NCI-H1694 (cell line): ENCODE measurements around the gene SLC5A1.
"Not testable (repeated sequence)": the region's sequence is repeated elsewhere in the genome, so short reads cannot be mapped to it uniquely, and the experiment has no call there.

Source experiments
- DNase-seq: peaks from one replicate; lab custom pipeline; 2025; lab: John Stamatoyannopoulos, UW

Gene SLC5A1

GRCh38 chr22:32088084-32088483, 45.0 kb downstream of the SLC5A1 start:
- DNase-seq: no peak

- DNase-seq: no peak
These were observed 54.0 kb downstream of the SLC5A1 start for GRCh38 chr22:32097018-32097417.

GRCh38 chr22:32097881-32098499, 54.9 kb downstream of the SLC5A1 start:
- no peak for DNase-seq

- no peak for DNase-seq
These were observed 57.6 kb downstream of the SLC5A1 start for GRCh38 chr22:32100711-32101110.

- DNase-seq: peak; percentile 15
These were observed 60.7 kb downstream of the SLC5A1 start for GRCh38 chr22:32103658-32104315.

GRCh38 chr22:32106930-32107329, 63.9 kb downstream of the SLC5A1 start:
- DNase-seq: no peak

- DNase-seq: no peak
These were observed 69.3 kb downstream of the SLC5A1 start for GRCh38 chr22:32112380-32112779.

- no peak for DNase-seq
These were observed 76.6 kb downstream of the SLC5A1 start for GRCh38 chr22:32119568-32120235.

- DNase-seq: no peak
These were observed 77.5 kb downstream of the SLC5A1 start for GRCh38 chr22:32120603-32121002.

- no peak for DNase-seq
These were observed 79.8 kb downstream of the SLC5A1 start for GRCh38 chr22:32122899-32123298.

- no peak for DNase-seq
These were observed 80.6 kb downstream of the SLC5A1 start for GRCh38 chr22:32123657-32124056.

GRCh38 chr22:32127904-32128303, 84.8 kb downstream of the SLC5A1 start:
- no peak for DNase-seq

GRCh38 chr22:32130464-32130863, 87.4 kb downstream of the SLC5A1 start:
- no peak for DNase-seq

- no peak for DNase-seq
These were observed 89.1 kb downstream of the SLC5A1 start for GRCh38 chr22:32132126-32132525.

- no peak for DNase-seq
These were observed 89.7 kb downstream of the SLC5A1 start for GRCh38 chr22:32132783-32133182.

GRCh38 chr22:32134796-32135195, 91.7 kb downstream of the SLC5A1 start:
- DNase-seq: not testable (repeated sequence)

- not testable (repeated sequence) for DNase-seq
These were observed 92.9 kb downstream of the SLC5A1 start for GRCh38 chr22:32135958-32136357.

GRCh38 chr22:32136881-32137280, 93.8 kb downstream of the SLC5A1 start:
- not testable (repeated sequence) for DNase-seq

GRCh38 chr22:32137731-32138324, 94.8 kb downstream of the SLC5A1 start:
- not testable (repeated sequence) for DNase-seq

- DNase-seq: not testable (repeated sequence)
These were observed 95.5 kb downstream of the SLC5A1 start for GRCh38 chr22:32138576-32138975.

- not testable (repeated sequence) for DNase-seq
These were observed 97.6 kb downstream of the SLC5A1 start for GRCh38 chr22:32140688-32141087.

GRCh38 chr22:32142600-32142999, 99.5 kb downstream of the SLC5A1 start:
- no peak for DNase-seq
